GM18508 (cell line): Measurements from ENCODE around the gene NMNAT2.

Experiments used
- ATAC-seq: cut with Tn5 transposase; IDR thresholded peaks from one replicate; pipeline ENCODE4 v1.9.1; 2021; ENCODE audit warnings: moderate number of reproducible peaks; ENCODE audit not compliant: insufficient read depth, unreplicated experiment

NMNAT2 gene

GRCh38 chr1:183223467-183223866, 194.7 kb downstream of the NMNAT2 start:
- ATAC-seq = no peak

- ATAC-seq = no peak
Observed at GRCh38 chr1:183222909-183223308, 195.3 kb downstream of the NMNAT2 start.

- ATAC-seq = no peak
Observed at GRCh38 chr1:183219616-183220009, 198.6 kb downstream of the NMNAT2 start.

GRCh38 chr1:183218971-183219615, 199.1 kb downstream of the NMNAT2 start:
- ATAC-seq = no peak

- no peak for ATAC-seq
Observed at GRCh38 chr1:183218027-183218618, 200.1 kb downstream of the NMNAT2 start.

GRCh38 chr1:183215936-183216335, 202.2 kb downstream of the NMNAT2 start:
- no peak for ATAC-seq

GRCh38 chr1:183215076-183215720, 203.0 kb downstream of the NMNAT2 start:
- ATAC-seq = no peak

- no peak for ATAC-seq
Observed at GRCh38 chr1:183214021-183214970, 203.9 kb downstream of the NMNAT2 start.

- no peak for ATAC-seq
Observed at GRCh38 chr1:183212870-183213269, 205.3 kb downstream of the NMNAT2 start.

GRCh38 chr1:183210681-183211080, 207.5 kb downstream of the NMNAT2 start:
- ATAC-seq = no peak

- no peak for ATAC-seq
Observed at GRCh38 chr1:183209533-183210158, 208.5 kb downstream of the NMNAT2 start.

GRCh38 chr1:183206538-183207122, 211.6 kb downstream of the NMNAT2 start:
- ATAC-seq = no peak

- no peak for ATAC-seq
Observed at GRCh38 chr1:183205196-183205781, 212.9 kb downstream of the NMNAT2 start.

- ATAC-seq = no peak
Observed at GRCh38 chr1:183203094-183203493, 215.1 kb downstream of the NMNAT2 start.

GRCh38 chr1:183200451-183200850, 217.7 kb downstream of the NMNAT2 start:
- ATAC-seq = no peak

- ATAC-seq = no peak
Observed at GRCh38 chr1:183199304-183199703, 218.9 kb downstream of the NMNAT2 start.

GRCh38 chr1:183198463-183198862, 219.7 kb downstream of the NMNAT2 start:
- no peak for ATAC-seq
